ENCODE results near the gene LRRC3C. TPM values are rescaled to one million over a fixed set of nuclear protein-coding genes. Genes with fewer than 3 reads are reported as not detected.

The LRRC3C gene
- total and polyA plus RNA-seq, 2 donors (not counting 1 experiment from before 2014, with no cell fraction given) = 0.12 TPM; not detected in 1

DNA sequence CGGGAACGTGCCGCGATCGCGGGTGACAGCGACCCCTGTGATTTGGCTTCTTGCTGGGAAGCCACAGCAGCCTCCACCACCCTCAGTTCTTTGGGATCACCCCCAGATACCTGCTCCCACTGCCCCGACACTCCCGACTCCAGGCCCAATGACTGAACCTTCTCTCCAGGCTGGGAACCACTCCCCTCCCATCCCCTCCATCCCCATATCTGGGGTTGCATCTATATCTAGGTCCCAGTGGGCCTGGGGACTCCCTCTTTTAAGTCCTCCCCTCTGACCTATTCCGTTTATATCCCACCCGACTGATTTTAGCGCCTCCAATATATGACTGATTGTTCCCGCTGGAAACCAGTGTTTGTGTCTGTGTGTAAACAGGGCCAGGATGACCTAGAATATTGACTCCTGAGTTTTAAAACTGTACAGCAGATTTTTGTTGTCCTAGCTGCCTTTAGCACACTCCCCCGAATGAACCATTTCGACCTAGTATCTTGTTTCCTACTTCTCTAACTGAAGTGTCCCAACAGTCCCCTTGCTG, 53.7 kb downstream of the LRRC3C start:
- ChIA-PET CTCF (interaction anchor here (0.6 to 8.1 kb wide), 25 partner anchors 9 to 362 kb away, joined by 3 to 97 read pairs (median 4); partner anchors contain the start of genes LRRC3C, MED24, ORMDL3 and PGAP3), POLR2A (interaction anchor here (0.5 to 2.9 kb wide), 13 partner anchors 23 to 1712 kb away, joined by 3 to 13 read pairs (median 4); partner anchors contain the start of genes IKZF3, LRRC3C, NR1D1 and ORMDL3)
- H3K79me2 ChIP-seq (ENCODE audit: control insufficient read depth, insufficient read depth, low read length) = peaks cover 40% of the 10 kb centered on the region
- Mint-ChIP-seq H3K4me1 (peaks cover 38% of the 10 kb centered on the region), H3K9me3 (ENCODE audit: insufficient read depth) (no peaks in the 10 kb centered on the region), H3K4me3 (peak overlapping the region; percentile 96), H3K27ac (peak overlapping the region; percentile 95), H3K27me3 (no peaks in the 10 kb centered on the region)
- DNase-seq (no peak), ATAC-seq (ENCODE audit: low read depth) (no peak)
- no peaks in the 10 kb centered on the region for H3K9me3 ChIP-seq (ENCODE audit: control extremely low read depth in 1 of 3, control insufficient read depth in 2 of 3, insufficient read depth in 1 of 3, low read length in 2 of 3)
- H3K27ac ChIP-seq (ENCODE audit: low read length in 2 of 2) = peak overlapping the region; percentile 92 to 97
- peak overlapping the region; percentile 83 for H2AFZ ChIP-seq (ENCODE audit: insufficient read depth, low read depth, low read length, poor library complexity, severe bottlenecking)
- H3K36me3 ChIP-seq (replicated peaks in 1 of 2; ENCODE audit: control extremely low read depth in 1 of 2, control insufficient read depth in 1 of 2, extremely low read depth in 1 of 2, insufficient read depth in 2 of 2, low read length in 1 of 2) = peaks cover 0 to 23% of the 10 kb centered on the region in 2 experiments
- peak overlapping the region; percentile 97 for H3K9ac ChIP-seq (ENCODE audit: low read length)
- WGBS (ENCODE audit: insufficient coverage) = 0% methylated on average over 11 of the region's 15 CpGs
- TF ChIP-seq, protein P1, sequence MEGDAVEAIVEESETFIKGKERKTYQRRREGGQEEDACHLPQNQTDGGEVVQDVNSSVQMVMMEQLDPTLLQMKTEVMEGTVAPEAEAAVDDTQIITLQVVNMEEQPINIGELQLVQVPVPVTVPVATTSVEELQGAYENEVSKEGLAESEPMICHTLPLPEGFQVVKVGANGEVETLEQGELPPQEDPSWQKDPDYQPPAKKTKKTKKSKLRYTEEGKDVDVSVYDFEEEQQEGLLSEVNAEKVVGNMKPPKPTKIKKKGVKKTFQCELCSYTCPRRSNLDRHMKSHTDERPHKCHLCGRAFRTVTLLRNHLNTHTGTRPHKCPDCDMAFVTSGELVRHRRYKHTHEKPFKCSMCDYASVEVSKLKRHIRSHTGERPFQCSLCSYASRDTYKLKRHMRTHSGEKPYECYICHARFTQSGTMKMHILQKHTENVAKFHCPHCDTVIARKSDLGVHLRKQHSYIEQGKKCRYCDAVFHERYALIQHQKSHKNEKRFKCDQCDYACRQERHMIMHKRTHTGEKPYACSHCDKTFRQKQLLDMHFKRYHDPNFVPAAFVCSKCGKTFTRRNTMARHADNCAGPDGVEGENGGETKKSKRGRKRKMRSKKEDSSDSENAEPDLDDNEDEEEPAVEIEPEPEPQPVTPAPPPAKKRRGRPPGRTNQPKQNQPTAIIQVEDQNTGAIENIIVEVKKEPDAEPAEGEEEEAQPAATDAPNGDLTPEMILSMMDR (IDR thresholded peaks at IDR 0.05) = no peak
- TF ChIP-seq EZH2 (IDR thresholded peaks at IDR 0.05; ENCODE audit: borderline replicate concordance, insufficient read depth, low read depth, low read length, poor library complexity, severe bottlenecking) = no peak
- peaks cover 17% of the 10 kb centered on the region for H4K20me1 ChIP-seq (ENCODE audit: control insufficient read depth, insufficient read depth, low read length, poor library complexity, severe bottlenecking)
- H3K4me2 ChIP-seq (replicated peaks; ENCODE audit: low read depth, low read length, poor library complexity, severe bottlenecking) = peak overlapping the region; percentile 95
- H3K27me3 ChIP-seq (replicated peaks in 1 of 4; ENCODE audit: control extremely low read depth in 1 of 4, control insufficient read depth in 3 of 4, insufficient read depth in 4 of 4, low read length in 3 of 4) = no peaks in the 10 kb centered on the region
- H3K4me3 ChIP-seq (ENCODE audit: control extremely low read depth in 1 of 5, extremely low read depth in 1 of 5, insufficient read depth in 1 of 5, low read depth in 2 of 5, low read length in 4 of 5) = peak overlapping the region; percentile 64 to 93 (median 91)
- H3K4me1 ChIP-seq (ENCODE audit: control insufficient read depth in 2 of 2, insufficient read depth in 2 of 2, low read length in 2 of 2) = peaks cover 25 to 26% of the 10 kb centered on the region in 2 donors
- intact Hi-C loops (cut with micrococcal nuclease) = loop anchor here (2.0 to 10.0 kb wide), 5 partner anchors 116 to 576 kb away; partner anchors contain the start of genes CDK12, FBXL20, IKZF3 and STARD3

Data from B cell (primary cell).